Neuronal stem cell (in vitro differentiated cells): ENCODE data around the gene AK6.
"Not testable (repeated sequence)": the region's sequence is repeated elsewhere in the genome, so short reads cannot be mapped to it uniquely, and the experiment has no call there.

Source experiments
- DNase-seq: peaks from one replicate; pipeline ENCODE4 v3.0.0-alpha.2; 2013; ENCODE audit warnings: low spot score
- H2AFZ ChIP-seq: one replicate; pipeline ENCODE4 v1.6.1; 2013; ENCODE audit warnings: mild to moderate bottlenecking, low read length, inconsistent platforms
- H2AK5ac ChIP-seq: 2 replicates; pipeline ENCODE4 v1.6.1; 2013; ENCODE audit warnings: low read depth, mild to moderate bottlenecking, inconsistent platforms, low read length, moderate library complexity, mixed read lengths
- H2BK120ac ChIP-seq: 2 replicates; pipeline ENCODE4 v1.6.1; 2013; ENCODE audit warnings: low read depth, mild to moderate bottlenecking, inconsistent platforms, low read length, moderate library complexity, mixed read lengths
- H2BK12ac ChIP-seq: one replicate; pipeline ENCODE4 v1.6.1; 2013; ENCODE audit warnings: low read length, inconsistent platforms
- H2BK15ac ChIP-seq: 2 replicates; pipeline ENCODE4 v1.6.1; 2013; ENCODE audit warnings: mild to moderate bottlenecking, low read length, inconsistent platforms, mixed read lengths
- H2BK5ac ChIP-seq: one replicate; pipeline ENCODE4 v1.6.1; 2013; ENCODE audit warnings: inconsistent platforms, mild to moderate bottlenecking, low read length, moderate library complexity
- H3K14ac ChIP-seq: one replicate; pipeline ENCODE4 v1.6.1; 2013; ENCODE audit warnings: low read length, inconsistent platforms
- H3K18ac ChIP-seq: 2 replicates; pipeline ENCODE4 v1.6.1; 2013; ENCODE audit warnings: low read length, inconsistent platforms
- H3K23ac ChIP-seq: 2 replicates; pipeline ENCODE4 v1.6.1; 2013; ENCODE audit warnings: low read depth, mild to moderate bottlenecking, mixed read lengths, low read length, inconsistent platforms; ENCODE audit not compliant: poor library complexity
- H3K27ac ChIP-seq: replicated peaks from 3 replicates; pipeline ENCODE4 v1.5.1; 2013; ENCODE audit warnings: low read length, inconsistent platforms
- H3K27me3 ChIP-seq, 3 experiments: 2 replicates each; pipeline ENCODE4 v1.6.1; 2013; ENCODE audit warnings: low read length in 3 of 3, mild to moderate bottlenecking in 2 of 3, inconsistent platforms in 1 of 3, low read depth in 1 of 3, mixed read lengths in 1 of 3, moderate library complexity in 1 of 3; ENCODE audit not compliant: control insufficient read depth in 3 of 3, insufficient read depth in 3 of 3
- H3K36me3 ChIP-seq, 2 donors: replicated peaks in 1 of 2; 2 replicates each; pipeline ENCODE4 v1.6.1; 2013; ENCODE audit warnings: low read length in 2 of 2; ENCODE audit not compliant: control insufficient read depth in 2 of 2, insufficient read depth in 2 of 2
- H3K4ac ChIP-seq: 2 replicates; pipeline ENCODE4 v1.6.1; 2013; ENCODE audit warnings: inconsistent platforms, mild to moderate bottlenecking, low read length, moderate library complexity
- H3K4me1 ChIP-seq, 2 donors: 1 replicate in 1 of 2; 2 replicates in 1 of 2; pipeline ENCODE4 v1.6.1; 2013; ENCODE audit warnings: low read length in 2 of 2, low read depth in 1 of 2; ENCODE audit not compliant: control insufficient read depth in 2 of 2, insufficient read depth in 1 of 2
- H3K4me2 ChIP-seq: one replicate; pipeline ENCODE4 v1.6.1; 2013; ENCODE audit warnings: mild to moderate bottlenecking, low read length, inconsistent platforms; ENCODE audit not compliant: insufficient read depth, poor library complexity, severe bottlenecking
- H3K4me3 ChIP-seq, 2 donors: 2 replicates each; pipeline ENCODE4 v1.5.1; 2013; ENCODE audit warnings: low read length in 2 of 2, mild to moderate bottlenecking in 2 of 2, inconsistent platforms in 1 of 2, moderate library complexity in 1 of 2
- H3K79me1 ChIP-seq: one replicate; pipeline ENCODE4 v1.6.1; 2013; ENCODE audit warnings: low read depth, mild to moderate bottlenecking, inconsistent platforms, low read length, moderate library complexity
- H3K9ac ChIP-seq: one replicate; pipeline ENCODE4 v1.6.1; 2013; ENCODE audit warnings: mild to moderate bottlenecking, low read depth, low read length, inconsistent platforms; ENCODE audit not compliant: poor library complexity
- H3K9me3 ChIP-seq, 2 donors: replicated peaks in 1 of 2; 2 replicates each; pipeline versions ENCODE3 to v1.6.1; 2013; ENCODE audit warnings: low read length in 2 of 2, mild to moderate bottlenecking in 2 of 2, inconsistent platforms in 1 of 2, low read depth in 1 of 2, mixed read lengths in 1 of 2, moderate library complexity in 1 of 2; ENCODE audit not compliant: control insufficient read depth in 2 of 2, insufficient read depth in 1 of 2
- H4K8ac ChIP-seq: one replicate; pipeline ENCODE4 v1.6.1; 2013; ENCODE audit warnings: low read depth, mild to moderate bottlenecking, inconsistent platforms, low read length, moderate library complexity
- H4K91ac ChIP-seq: one replicate; pipeline ENCODE4 v1.6.1; 2013; ENCODE audit warnings: low read length, low read depth, mild to moderate bottlenecking, inconsistent platforms; ENCODE audit not compliant: poor library complexity
- WGBS, 2 donors: extraction: QIAGEN DNeasy Blood & Tissue Kit; methylation state at CpG; one replicate each; pipeline ENCODE4 v1.1.7; 2013; ENCODE audit warnings: missing lambda C conversion rate in 2 of 2, mixed read lengths in 1 of 2; ENCODE audit not compliant: insufficient read length in 2 of 2, insufficient replicate concordance in 1 of 2; ENCODE audit errors: extremely low coverage in 2 of 2; 5-methylcytosine and 5-hydroxymethylcytosine counted together

Gene AK6

DNA sequence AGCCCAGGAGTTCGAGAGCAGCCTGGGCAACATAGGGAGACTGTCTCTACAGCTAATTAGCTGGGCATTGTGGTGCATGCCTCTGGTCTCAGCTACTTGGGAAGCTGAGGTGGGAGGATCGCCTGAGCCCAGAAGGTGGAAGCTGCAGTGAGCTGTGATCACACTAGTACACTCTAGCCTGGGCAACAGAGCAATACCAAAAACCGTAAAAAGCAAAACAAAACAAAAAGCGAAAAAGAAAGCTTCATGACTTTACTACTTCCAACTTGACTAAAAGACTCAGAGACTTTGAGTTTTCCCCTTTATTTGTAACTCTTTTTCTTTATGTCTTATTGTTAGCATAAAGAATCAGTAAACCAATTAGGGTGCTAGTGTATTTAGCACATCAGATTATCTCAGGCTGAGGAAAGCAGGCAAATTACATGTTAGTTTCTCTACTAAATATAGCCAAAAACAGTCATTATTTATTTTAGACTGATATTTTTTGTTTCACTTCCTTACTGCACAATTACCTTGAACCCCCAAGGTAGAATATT lies 5.7 kb upstream of the AK6 start:
- Histone ChIP-seq H3K23ac (no peak overlapping the region), H2BK15ac (no peak overlapping the region), H3K4me2 (no peak overlapping the region), H3K27me3 (no peaks in the 10 kb centered on the region), H2BK12ac (no peak overlapping the region), H2AFZ (no peak overlapping the region), H3K27ac (no peak overlapping the region), H3K4ac (no peak overlapping the region), H3K4me3 (no peak overlapping the region), H2BK120ac (no peak overlapping the region), H4K8ac (no peak overlapping the region), H3K79me1 (no peaks in the 10 kb centered on the region), H3K4me1 (peaks cover 2 to 6% of the 10 kb centered on the region in 2 donors), H2AK5ac (no peak overlapping the region), H3K36me3 (peaks cover 3 to 64% of the 10 kb centered on the region in 2 donors), H3K18ac (no peak overlapping the region), H3K9ac (no peak overlapping the region), H3K9me3 (no peaks in the 10 kb centered on the region), H4K91ac (no peak overlapping the region), H3K14ac (no peak overlapping the region), H2BK5ac (no peak overlapping the region)
- no CpG with 5 or more reads among the region's 4 CpGs for WGBS, 2 donors
- DNase-seq = no peak

DNA sequence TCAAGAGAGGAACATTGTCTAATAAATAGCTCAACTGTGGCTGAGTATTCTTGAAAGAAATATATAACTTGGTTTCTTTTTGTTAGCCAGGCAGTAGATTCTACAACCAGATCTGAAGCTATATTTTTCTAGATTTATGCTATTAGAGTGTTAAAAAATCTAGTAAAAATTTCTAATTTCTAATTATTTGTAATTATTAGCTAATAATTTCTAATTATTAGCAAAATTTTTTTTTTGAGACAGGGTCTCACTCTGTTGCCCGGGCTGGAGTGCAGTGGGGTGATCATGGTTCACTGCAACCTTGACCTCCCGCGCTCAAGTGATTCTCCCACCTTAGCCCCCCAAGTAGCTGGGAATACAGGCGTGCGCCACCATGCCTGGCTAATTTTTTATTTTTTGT lies 3.1 kb upstream of the AK6 start:
- Histone ChIP-seq H3K79me1 (no peaks in the 10 kb centered on the region), H3K14ac (no peak overlapping the region), H3K36me3 (peaks cover 3 to 47% of the 10 kb centered on the region in 2 donors), H2AK5ac (no peak overlapping the region), H3K9ac (no peak overlapping the region), H3K23ac (no peak overlapping the region), H3K4ac (no peak overlapping the region), H3K27ac (no peak overlapping the region), H3K4me1 (peaks cover 2 to 8% of the 10 kb centered on the region in 2 donors), H3K27me3 (no peaks in the 10 kb centered on the region), H2AFZ (no peak overlapping the region), H2BK5ac (no peak overlapping the region), H3K18ac (no peak overlapping the region), H2BK15ac (no peak overlapping the region), H2BK120ac (no peak overlapping the region), H3K4me3 (no peak overlapping the region), H2BK12ac (no peak overlapping the region), H4K91ac (no peak overlapping the region), H3K4me2 (no peak overlapping the region), H3K9me3 (no peaks in the 10 kb centered on the region), H4K8ac (no peak overlapping the region)
- no peak for DNase-seq
- no CpG with 5 or more reads among the region's 5 CpGs for WGBS, 2 donors

DNA sequence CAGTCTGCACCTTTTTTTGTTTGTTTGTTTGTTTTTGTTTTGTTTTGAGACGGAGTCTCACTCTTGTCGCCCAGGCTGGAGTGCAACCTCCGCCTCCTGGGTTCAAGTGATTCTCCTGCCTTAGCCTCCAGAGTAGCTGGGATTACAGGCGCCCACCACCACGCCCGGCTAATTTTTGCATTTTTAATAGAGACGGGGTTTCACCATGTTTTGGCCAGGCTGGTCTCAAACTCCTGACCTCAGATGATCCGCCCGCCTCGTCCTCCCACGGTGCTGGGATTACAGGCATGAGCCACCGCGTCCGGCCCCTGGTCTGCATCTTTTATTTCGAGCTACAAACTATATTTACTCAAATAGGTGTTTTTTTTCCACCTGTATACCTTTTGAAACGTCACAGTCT lies 1.0 kb upstream of the AK6 start:
- not testable (repeated sequence) for H4K8ac ChIP-seq, H3K4ac ChIP-seq, H3K27ac ChIP-seq, H3K9ac ChIP-seq, H2BK5ac ChIP-seq, H3K14ac ChIP-seq, DNase-seq, H2BK12ac ChIP-seq, H3K79me1 ChIP-seq, H2BK15ac ChIP-seq, H3K9me3 ChIP-seq, H3K4me1 ChIP-seq, H2BK120ac ChIP-seq, H4K91ac ChIP-seq, H3K27me3 ChIP-seq, H3K18ac ChIP-seq, H3K23ac ChIP-seq, H2AK5ac ChIP-seq
- Histone ChIP-seq H3K4me3 (peak overlapping the region; percentile 90 to 92), H3K4me2 (peak overlapping the region; percentile 52), H3K36me3 (peaks cover 15 to 48% of the 10 kb centered on the region in 2 donors), H2AFZ (peak overlapping the region; percentile 95)
- no CpG with 5 or more reads among the region's 16 CpGs for WGBS, 2 donors

DNA sequence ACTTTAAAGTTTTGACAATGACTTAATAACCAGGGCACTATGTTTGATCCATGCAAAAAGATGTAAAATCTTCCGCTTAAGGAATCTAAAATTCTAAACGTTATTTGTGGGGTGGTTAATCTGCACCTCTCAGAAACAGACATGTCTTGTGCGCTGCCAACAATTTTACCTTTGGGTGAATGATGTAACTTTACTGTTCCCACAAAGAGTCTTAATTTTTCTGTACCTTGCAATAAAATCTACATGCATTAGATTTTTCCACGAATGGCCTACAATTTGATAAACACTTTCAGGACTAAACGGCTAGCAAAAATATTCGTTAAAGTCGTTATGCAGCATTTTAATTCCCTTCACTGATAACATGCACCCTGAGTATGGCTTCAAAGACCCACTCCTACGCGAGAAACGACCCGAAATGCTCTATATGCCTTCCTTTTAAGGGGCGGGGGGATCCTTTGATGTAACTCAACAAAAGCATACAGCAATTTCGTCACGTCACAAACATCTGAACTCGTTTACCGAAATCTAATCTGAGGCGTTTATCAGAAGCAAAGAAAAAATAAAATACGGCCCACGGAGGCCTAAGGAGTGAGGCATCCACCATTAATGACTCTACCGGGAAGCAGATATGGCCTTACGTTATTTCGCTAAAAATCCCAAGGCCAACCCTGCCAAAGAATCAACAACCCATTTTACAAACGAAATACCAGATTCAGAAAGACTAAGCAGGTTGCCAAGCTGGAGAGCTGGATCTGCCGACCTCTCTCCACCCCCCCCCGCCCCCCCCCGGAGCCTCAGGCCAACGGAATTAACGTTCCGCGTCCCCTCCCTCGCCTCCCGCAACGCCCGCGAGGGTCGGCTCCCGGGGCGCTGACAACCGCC lies 621 bp downstream of the AK6 start:
- Histone ChIP-seq H3K9me3 (no peaks in the 10 kb centered on the region), H4K91ac (no peak overlapping the region), H3K4me1 (peaks cover 2 to 8% of the 10 kb centered on the region in 2 donors), H3K23ac (peak overlapping the region; percentile 45), H3K36me3 (peaks cover 16 to 48% of the 10 kb centered on the region in 2 donors), H3K9ac (peak overlapping the region; percentile 72), H4K8ac (no peak overlapping the region), H3K18ac (peak overlapping the region; percentile 98), H3K27me3 (no peaks in the 10 kb centered on the region), H2BK120ac (no peak overlapping the region), H3K79me1 (peaks cover 3% of the 10 kb centered on the region), H2BK15ac (no peak overlapping the region), H2BK12ac (no peak overlapping the region), H3K4ac (no peak overlapping the region), H2AK5ac (no peak overlapping the region), H2AFZ (peak overlapping the region; percentile 95), H3K14ac (no peak overlapping the region), H3K4me3 (peak overlapping the region; percentile 90 to 92), H3K27ac (peak overlapping the region; percentile 95), H3K4me2 (peak overlapping the region; percentile 71), H2BK5ac (peak overlapping the region; percentile 84)
- DNase-seq = peak; percentile 11
- WGBS, 2 donors = no CpG with 5 or more reads among the region's 39 CpGs
